Cerebellar nuclear complex (tissue), 1 donor: ENCODE results near the gene SLC1A7.

Source experiments
- DNase-seq, 2 experiments: peaks; one replicate each; lab custom pipeline; 2025; lab: John Stamatoyannopoulos, UW

The SLC1A7 gene

DNA sequence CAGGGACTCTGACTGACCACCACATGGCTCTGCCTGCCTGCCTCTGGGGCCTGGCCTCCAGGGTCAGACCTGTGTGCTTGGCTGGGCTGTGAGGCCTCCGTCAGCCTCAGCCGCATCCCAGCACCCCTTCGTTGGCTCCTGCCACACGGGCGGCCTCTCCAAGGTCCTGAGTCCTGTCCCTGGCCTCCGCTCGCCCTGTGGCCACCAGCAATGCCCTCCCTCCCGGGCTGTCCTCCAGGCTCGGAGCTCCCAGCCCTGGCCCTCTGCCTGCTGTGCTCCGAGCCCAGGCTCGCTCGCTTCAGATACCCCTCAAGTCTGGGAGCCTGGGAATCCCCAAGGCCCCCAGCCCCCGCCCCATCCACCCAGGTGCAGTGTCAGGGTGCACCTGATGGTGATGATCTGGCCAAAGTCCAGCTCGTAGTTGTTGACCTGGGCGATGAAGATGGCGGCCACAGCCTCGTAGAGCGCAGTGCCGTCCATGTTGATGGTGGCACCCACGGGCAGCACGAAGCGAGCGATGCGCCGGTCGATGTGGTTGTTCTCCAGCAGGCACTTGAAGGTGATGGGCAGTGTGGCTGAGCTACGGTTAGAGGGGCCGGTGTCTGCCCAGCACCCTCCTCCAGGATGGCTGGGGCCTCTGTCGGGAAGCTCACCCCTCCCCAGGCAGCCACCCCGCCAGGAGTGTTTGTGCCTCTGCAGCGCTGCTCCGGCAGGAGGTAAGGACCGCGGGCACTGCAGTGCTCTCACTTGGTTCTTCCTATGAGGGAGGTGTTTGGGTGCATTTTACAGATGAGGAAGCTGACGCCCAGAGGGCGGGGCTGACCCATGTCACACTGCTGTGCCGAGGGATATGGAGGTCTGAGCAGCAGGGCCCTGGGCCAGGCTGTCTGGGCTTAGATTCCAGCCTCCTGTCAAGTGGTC lies 52.0 kb downstream of the SLC1A7 start:
- no peak for DNase-seq

DNA sequence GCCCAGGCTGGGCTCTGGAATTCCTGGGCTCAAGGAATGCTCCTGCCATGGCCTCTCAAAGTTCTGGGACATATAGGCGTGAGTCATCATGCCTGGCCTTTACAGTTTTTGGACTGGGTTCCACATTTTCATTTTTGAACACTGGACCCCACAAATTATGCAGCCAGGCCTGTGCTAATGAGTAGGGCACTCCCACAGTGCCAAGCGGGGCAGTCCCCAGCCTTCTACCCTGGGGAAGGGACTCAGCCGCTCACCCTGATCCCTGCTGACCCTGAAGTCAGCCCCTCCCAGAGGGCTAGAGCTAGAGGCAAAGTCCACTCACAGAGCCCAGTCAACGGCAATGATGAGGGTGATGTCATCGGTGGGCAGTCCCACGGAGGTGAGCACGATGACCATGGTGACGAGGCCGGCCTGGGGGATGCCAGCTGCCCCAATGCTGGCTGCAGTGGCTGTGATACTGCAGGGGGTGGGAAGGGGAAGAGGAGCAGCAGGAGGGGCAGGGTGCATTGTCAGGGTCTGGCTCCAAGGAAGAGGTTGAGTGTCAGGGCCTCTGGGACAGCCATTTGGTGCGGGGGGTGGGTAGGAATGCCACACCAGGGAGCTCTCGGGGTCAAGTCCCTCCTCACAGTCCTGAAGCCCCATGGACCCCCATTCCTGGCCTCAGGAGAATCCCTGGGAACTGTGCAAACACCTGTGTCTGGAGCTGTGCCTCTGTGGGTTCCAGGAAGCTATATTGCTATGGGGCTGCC lies 52.8 kb downstream of the SLC1A7 start:
- no peak for DNase-seq

DNA sequence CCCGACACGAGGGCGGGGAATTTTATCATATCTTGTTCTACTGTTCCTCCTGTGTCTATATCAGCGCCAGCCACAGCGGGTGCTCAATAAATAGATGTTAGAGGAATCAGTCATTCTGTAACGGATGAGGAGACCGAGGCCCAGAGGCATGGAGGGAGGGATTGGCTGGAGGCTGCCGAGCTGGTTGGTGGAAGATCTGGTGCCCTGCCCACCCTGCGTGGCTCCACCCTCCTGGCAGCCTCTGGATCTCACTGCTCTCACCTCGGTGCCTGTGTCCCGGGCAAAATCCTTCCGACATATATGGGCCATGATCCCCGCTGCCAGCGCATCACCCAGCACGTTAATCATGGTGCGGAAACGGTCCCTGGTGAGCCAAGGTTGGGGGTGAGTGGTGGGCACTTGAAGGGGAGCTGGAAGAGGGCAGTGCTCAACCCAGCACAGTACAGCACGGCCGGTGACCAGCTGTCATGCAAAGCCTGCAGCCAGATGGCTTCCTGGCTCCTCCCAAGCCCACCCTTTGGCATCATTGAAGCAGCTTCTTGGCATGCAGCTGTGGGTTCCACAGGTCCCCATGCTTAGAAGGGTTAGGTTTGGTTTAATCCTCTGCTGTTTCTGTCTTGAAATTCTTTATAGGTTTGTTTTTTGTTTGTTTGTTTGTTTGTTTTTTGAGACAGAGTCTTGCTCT lies 53.7 kb downstream of the SLC1A7 start:
- DNase-seq: no peak

DNA sequence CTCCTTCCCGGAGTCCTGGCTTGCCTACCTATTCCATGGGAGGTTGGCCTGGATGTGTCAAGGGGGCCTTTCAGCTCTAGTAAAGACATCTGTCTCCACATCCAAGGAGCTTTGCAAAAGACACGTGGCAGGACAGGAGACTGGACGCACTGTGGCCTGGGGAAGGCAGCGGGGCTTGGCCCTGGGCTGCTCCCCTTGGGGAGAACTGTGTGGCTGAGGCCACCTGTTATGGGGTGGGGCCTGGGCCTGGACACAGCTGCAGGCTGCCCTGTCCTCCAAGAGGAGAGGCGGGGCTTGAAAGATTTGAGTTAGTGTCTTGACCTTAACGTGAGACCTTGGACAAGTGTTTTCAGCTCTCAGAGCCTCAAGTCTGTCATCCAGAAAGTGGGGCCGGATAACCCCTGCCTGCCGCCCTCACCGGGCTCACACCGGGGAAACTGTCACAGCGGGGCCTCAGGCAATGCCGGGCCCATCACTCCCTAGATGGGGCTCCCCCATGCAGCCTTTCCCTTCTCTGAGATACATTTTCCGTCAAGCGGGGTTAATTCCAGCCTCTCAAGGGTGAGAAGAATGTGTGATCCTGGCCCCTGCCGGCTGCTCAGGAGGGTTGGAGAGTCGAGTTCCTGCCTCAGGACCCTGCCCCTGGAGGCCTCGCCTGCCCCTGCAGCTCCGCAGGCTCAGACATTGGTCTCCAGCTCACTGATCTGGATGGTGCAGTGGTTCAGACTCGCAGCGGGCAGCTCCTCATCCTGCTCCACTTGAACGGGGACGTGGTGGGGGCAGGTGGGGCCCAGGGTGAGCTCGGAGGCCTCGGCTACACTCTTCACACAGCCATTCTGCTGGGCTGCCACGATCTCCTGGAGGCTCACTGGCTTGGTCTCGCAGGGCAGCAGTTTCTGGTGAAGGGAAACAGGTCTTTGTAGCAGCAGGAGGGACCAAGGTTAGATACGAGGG lies 54.8 kb downstream of the SLC1A7 start:
- DNase-seq: no peak

DNA sequence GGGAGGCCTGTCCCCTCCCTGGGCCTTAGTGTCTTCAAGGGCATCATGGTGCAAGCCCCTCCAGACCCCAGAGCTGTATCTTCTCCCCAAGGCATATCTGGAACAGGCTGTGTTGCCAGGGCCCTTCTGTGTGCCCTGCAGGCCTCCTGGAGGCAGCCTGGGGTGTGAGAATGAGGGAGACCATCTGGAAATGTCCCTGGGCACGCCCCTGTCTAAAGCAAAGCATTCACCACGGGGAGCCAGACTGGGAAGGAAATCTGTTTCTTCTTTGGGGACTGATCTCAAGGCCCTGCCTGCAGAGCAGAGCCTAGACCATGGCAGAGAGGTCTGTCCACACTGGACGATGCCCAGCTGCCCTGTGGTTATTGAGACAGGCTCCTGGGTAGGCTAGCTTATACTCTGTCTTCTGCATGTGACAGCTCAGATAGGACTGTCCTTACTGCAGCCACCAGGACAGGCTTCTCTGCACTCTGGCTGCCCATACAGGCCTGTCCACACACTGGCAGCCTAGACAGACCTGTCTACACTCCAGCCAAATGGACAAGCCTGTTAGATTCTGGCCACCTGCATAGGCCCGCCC lies 55.9 kb downstream of the SLC1A7 start:
- no peak for DNase-seq

DNA sequence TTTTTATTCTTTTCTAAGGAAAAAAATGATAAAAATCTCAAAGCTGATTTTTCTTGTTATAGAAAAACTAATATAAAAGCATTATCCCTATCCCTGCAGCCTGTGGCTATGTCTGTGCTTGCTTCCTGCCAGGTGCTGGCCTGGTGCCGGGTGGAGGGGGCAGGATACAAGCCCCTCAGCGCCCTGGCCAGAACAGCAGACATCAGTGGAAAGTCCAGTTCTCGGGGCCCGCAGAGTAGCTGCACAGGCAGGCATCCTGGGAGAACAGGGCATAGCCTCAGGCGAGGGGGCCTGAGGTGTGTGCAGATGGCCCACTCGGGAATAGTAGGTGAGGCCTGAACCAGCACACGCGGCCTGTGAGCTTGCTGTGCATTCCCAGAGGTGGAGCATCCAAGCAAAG lies 57.0 kb downstream of the SLC1A7 start:
- DNase-seq: no peak

DNA sequence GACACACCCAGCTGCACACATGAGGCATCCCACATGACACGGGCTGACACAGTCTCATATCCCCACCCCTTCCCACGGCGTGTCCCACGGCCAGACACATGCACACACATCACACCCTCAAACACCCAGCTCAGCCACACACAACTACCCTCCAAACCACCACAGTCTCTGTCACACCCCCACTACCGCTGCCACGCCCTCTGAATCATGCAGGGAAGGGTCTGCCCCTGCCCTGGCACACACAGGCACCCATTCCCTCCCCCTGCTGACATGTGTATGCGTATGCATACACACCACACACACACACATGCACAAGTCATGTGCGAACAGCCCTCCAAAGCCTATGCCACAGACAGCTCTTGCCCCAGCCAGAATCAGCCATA lies 57.9 kb downstream of the SLC1A7 start:
- DNase-seq: no peak

DNA sequence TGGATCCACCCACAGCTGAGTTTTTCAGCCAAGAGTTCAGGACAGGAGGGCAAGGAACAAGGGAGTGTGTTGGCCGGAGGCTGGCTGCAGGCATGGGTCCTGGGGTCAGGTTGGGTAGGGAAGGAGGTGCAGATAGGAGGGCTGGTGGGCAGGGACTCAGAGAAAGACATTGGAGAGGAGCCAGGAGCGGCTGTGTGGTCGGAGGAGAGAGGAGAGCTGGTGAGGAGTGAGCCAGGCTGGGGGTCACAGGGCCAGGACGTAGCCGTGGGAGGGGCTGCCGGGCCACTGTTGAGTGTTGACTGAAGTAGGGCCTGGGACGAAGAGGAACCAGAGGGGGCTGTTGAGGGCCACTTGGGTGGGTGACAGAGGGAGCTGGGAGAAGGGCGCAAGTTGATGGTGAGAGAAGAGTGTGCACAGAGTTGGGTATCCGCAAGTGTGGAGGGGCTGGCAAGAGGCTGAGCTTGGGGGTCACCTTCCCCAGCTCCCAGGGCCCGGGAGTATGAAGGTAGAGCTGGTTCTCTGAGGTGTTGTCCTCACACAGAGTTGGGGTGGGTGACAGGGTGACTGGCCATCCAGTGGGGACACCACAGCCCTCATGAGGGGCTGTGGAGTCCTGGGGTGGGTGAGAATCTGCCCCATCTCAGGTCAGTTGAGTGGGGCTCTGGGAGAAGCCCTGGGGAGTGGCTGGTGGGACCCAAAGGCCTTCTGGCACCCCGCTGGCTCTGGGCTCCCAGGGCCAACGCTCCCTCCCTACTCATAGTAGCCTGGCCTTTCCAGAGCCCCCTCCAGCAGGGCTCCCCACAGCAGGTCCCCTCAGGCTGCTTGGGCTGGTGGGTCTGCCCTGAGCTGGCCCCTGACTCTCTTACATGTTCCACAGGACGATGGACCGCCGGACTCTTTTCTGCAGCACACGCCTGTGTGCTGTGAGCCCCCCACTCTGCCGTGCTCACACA lies 58.5 kb downstream of the SLC1A7 start:
- no peak for DNase-seq

DNA sequence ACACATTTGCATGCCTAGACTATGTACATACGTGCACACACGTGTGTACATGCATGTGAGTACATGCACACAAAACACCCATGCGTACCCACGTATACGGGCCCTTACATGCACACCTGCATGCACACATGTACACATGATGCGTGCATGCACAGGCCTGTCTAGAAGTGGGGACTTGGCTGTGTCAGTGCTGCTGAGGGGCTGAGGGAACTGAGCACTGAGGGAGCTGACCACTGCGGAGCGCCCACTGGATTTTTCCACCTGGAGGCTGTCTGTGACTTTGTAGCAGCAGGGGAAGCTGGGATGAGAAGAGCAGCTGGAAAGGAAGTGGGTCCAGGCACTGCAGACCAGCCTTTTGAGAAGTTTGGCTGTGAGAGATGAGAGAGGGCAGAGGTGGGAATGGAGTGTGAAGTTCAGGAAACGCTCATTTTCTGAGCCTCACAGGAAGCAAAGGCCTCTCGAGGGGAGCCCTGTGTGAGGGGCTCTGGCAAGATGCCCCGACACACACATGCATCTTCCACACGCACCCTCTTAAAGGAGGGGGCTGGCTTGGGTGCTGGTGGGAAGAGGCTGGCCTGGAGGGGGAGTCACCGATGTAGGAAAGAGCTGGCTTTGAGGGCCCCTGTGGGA lies 59.5 kb downstream of the SLC1A7 start:
- no peak for DNase-seq

DNA sequence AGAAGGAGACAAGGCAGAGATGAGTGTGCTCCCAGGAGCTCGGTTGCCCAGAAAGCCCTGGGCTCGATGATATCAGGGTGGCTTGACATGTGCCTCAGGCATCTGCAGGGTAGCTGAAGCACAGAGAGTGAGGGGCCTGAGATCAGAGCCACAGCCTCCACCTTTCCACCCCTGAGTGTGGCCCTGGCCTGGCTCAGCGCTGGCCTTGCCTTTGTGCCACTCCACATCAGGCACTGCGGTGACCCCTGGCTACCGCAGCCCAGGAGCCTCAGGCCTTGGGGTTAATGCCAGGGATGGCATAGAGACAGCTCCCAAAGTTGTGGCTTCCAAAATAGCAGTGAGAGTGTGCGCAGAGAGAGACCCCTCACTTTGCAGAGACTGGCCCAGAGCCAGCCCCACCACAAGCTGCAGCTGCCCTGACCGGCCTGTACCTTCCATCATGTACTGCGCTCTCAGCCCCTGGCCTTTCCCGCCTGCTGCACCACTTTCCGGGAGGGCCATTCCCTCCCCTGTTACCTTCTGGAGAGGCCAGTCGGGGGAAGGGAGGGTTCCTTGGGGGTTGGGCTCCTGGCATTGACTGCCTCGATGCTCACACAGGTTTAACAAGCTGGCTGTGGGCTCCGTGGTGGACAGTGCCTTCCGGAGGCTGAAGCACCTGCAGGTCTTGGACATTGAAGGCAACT lies 60.9 kb downstream of the SLC1A7 start:
- DNase-seq: no peak

DNA sequence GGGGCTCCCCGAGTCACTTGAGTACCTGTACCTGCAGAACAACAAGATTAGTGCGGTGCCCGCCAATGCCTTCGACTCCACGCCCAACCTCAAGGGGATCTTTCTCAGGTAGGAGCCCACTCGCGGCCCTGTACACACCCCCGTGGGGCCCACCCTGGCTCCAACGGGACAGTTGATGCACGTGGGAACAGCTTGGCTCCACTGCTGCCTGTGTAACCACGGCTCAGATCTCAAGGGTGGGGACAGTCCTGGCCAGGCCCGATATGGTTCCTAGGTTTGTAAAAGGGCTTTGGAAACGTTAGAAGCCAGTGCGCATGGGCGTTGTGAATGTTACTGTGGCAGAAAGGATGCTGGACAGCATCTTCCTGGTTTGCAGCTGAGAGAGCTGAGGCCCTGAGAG lies 61.7 kb downstream of the SLC1A7 start:
- no peak for DNase-seq

DNA sequence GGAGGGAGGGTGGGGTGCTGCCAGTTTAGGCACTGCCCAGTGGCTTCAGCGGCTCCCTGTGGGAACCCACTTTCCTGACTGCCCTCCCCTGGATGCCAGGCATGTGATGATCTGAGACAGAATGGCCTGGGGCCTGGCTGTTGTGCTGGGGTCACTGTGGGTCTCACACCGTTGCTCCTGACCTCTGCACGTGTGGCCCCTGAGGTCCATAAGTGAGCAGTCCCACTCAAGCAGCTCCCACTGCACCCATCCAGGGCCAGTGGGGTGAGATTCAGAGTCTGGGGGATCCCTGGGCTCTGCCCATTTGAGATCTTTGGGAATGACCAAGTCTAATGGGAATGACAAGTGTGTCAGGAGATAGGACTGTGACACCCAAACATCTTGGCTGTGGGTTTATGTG lies 62.4 kb downstream of the SLC1A7 start:
- no peak for DNase-seq

DNA sequence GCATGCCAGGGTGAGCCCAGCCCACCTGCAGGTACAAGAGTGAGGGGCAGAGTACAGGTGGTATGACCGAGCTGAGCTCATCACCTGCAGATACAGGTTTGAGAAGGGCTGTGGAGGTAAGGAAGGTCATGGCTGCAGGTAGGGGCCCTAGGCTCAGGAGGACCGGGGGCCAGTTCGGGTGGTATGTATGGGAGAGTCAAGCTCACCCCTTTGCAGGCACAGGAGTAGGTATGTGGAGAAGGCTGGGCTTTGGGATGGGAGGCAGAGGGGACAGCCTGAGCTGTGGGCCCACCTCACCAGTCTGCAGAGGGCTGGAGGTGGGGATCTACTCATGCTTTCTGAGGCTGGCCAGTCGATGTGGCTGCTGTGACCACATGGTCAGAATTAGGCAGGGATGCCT lies 63.2 kb downstream of the SLC1A7 start:
- no peak for DNase-seq

DNA sequence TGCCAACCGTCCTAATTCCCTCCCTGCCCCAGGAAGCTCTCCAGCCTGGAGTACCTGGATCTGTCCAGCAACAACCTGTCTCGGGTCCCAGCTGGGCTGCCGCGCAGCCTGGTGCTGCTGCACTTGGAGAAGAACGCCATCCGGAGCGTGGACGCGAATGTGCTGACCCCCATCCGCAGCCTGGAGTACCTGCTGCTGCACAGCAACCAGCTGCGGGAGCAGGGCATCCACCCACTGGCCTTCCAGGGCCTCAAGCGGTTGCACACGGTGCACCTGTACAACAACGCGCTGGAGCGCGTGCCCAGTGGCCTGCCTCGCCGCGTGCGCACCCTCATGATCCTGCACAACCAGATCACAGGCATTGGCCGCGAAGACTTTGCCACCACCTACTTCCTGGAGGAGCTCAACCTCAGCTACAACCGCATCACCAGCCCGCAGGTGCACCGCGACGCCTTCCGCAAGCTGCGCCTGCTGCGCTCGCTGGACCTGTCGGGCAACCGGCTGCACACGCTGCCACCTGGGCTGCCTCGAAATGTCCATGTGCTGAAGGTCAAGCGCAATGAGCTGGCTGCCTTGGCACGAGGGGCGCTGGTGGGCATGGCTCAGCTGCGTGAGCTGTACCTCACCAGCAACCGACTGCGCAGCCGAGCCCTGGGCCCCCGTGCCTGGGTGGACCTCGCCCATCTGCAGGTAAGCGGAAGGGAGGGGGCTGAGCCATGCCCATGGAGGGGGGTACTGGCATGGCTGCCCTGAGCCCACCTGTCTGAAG lies 63.9 kb downstream of the SLC1A7 start:
- no peak for DNase-seq

DNA sequence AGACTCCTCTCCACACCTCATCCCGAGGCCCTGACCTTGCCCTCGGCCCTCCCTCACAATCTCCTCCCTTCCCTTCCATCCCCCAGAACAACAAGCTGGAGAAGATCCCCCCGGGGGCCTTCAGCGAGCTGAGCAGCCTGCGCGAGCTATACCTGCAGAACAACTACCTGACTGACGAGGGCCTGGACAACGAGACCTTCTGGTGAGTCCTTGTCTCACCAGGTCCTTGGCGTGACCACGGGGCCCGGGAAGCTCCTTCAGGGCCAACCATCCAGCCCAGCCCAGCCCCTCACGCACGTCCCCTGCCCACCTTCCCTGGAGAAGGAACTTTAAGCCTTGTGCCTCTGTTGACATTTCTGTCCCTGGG lies 64.9 kb downstream of the SLC1A7 start:
- no peak for DNase-seq

DNA sequence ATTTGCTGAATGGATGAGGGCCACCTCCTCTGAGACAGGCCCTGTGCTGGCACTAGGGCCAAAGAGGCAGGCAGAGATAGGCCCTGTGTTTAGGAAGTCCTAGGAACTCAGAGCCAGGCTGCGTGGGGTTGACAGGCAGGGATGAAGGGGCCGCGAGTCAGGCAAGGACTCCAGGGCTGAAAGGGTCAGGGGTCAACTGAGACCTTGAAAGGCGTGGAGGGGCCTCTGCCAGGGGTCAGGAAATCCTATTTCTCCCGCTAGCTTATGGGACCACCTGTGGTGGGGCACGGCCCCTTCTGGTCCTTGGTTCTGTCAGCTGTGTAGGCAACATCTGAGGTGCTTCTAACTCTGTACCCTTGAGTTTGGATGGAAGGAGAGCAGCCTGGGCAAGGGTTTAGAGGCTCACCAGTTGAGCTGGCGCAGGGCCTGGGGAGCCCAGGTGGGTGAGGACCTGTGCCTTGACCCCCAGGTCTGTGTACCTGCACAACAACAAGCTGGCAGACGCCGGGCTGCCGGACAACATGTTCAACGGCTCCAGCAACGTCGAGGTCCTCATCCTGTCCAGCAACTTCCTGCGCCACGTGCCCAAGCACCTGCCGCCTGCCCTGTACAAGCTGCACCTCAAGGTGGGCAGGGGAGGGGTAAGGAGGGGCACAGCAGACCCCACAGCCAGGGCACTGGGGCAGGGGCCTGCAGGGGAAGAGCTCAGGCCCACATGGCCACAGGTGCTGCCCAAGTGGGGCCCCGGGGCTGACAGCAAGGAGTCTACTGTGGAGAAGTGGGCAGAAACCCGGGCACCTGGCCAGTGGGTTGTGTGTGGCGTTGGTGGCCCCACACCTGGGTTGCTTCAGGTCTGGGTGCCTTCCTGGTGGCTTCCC lies 65.5 kb downstream of the SLC1A7 start:
- no peak for DNase-seq

DNA sequence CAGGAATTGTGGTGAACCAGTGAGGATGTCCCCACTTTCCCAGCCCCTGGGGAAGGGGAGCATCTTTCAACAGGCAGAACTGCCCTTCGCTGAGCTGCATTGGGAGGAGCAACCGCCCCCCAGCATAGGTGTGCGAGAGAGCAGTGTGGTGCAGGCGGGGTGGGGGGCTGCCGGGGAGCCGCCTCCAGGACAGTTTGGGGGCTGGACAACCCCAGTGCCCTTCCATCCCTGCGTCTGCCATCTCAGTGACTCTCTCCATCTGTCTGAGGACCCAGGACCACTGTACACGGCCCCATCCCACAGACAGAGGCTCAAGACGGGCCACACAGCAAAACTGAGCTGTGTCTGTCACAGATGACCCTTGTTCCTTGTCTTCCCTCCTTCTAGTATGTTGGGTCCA lies 66.3 kb downstream of the SLC1A7 start:
- no peak for DNase-seq
